ENCODE data around the gene GRAMD4. TPM values are rescaled to one million over a fixed set of nuclear protein-coding genes. Genes with fewer than 3 reads are reported as not detected.

Gene GRAMD4
- polyA plus RNA-seq, 1 of the 3 experiments (the other 2 are of a cell fraction): 15.5 TPM

GRCh38 chr22:46663001-46663400 lies 42.8 kb downstream of the GRAMD4 start:
- Histone ChIP-seq H3F3A (replicated peaks; ENCODE audit: insufficient read depth) (no peaks in the 10 kb centered on the region), H4K20me1 (ENCODE audit: insufficient read depth) (peaks cover 5% of the 10 kb centered on the region; the same call in 1 of the 2 replicates), H3K4me1 (ENCODE audit: control insufficient read depth in 1 of 2, insufficient read depth in 2 of 2, low read depth in 1 of 2, low read length in 1 of 2) (peaks cover 0 to 53% of the 10 kb centered on the region in 2 experiments; a peak in 2 of 4 replicates), H3K27me3 (ENCODE audit: insufficient read depth) (no peaks in the 10 kb centered on the region), H3K9me3 (no peaks in the 10 kb centered on the region), H3K4me2 (no peak overlapping the region), H3K9ac (no peak overlapping the region), H3K27ac (ENCODE audit: low read depth in 2 of 2, low read length in 1 of 2) (no peak overlapping the region), H3K9me2 (no peaks in the 10 kb centered on the region), H3K79me2 (ENCODE audit: insufficient read depth) (no peaks in the 10 kb centered on the region), H3K36me3 (replicated peaks in 1 of 2; ENCODE audit: control insufficient read depth in 1 of 2, insufficient read depth in 2 of 2, low read length in 1 of 2) (peaks cover 0 to 16% of the 10 kb centered on the region in 2 experiments), H2AFZ (ENCODE audit: low read depth) (no peak overlapping the region), H3K4me3 (ENCODE audit: low read depth in 2 of 2, low read length in 1 of 2) (no peak overlapping the region)
- ChIA-PET CTCF (interaction anchor here (1.8 kb wide), 1 partner anchor 100 kb away, joined by 6 read pairs; no protein-coding TSS in a partner anchor), POLR2A (no interaction called here)
- no peak for DNase-seq
- WGBS (ENCODE audit: low lambda C conversion rate): 98% methylated on average over 8 of the region's 26 CpGs
- TF ChIP-seq YY1 (IDR thresholded peaks at IDR 0.05; ENCODE audit: low read depth) (no peak), MXI1 (IDR thresholded peaks at IDR 0.05; ENCODE audit: low read depth, low read length) (no peak), TAF1 (IDR thresholded peaks at IDR 0.05; ENCODE audit: borderline replicate concordance, low read depth, low read length) (no peak), TCF12 (IDR thresholded peaks at IDR 0.05) (no peak), SMC3 (IDR thresholded peaks at IDR 0.05; ENCODE audit: low read depth, low read length) (no peak)

- TF ChIP-seq MEF2A (IDR thresholded peaks at IDR 0.05; ENCODE audit: borderline replicate concordance, low read depth) (no peak), RCOR1 (IDR thresholded peaks at IDR 0.05; ENCODE audit: low read length) (no peak)
- Histone ChIP-seq H3K9me2 (no peaks in the 10 kb centered on the region), H3K27me3 (ENCODE audit: insufficient read depth) (no peaks in the 10 kb centered on the region), H2AFZ (ENCODE audit: low read depth) (no peak overlapping the region), H3K4me3 (ENCODE audit: low read depth in 2 of 2, low read length in 1 of 2) (no peak overlapping the region), H3K9ac (no peak overlapping the region), H3K4me2 (no peak overlapping the region), H3F3A (replicated peaks; ENCODE audit: insufficient read depth) (no peaks in the 10 kb centered on the region), H3K27ac (ENCODE audit: low read depth in 2 of 2, low read length in 1 of 2) (no peak overlapping the region), H3K9me3 (no peaks in the 10 kb centered on the region), H4K20me1 (ENCODE audit: insufficient read depth) (peaks cover 5% of the 10 kb centered on the region; the same call in 1 of the 2 replicates), H3K79me2 (ENCODE audit: insufficient read depth) (no peaks in the 10 kb centered on the region), H3K4me1 (ENCODE audit: control insufficient read depth in 1 of 2, insufficient read depth in 2 of 2, low read depth in 1 of 2, low read length in 1 of 2) (peaks cover 0 to 50% of the 10 kb centered on the region in 2 experiments; a peak in 2 of 4 replicates), H3K36me3 (replicated peaks in 1 of 2; ENCODE audit: control insufficient read depth in 1 of 2, insufficient read depth in 2 of 2, low read length in 1 of 2) (peaks cover 0 to 19% of the 10 kb centered on the region in 2 experiments)
- ChIA-PET CTCF (interaction anchor here (0.5 to 1.8 kb wide), 2 partner anchors 95 to 100 kb away, joined by 3 to 6 read pairs; no protein-coding TSS in a partner anchor), POLR2A (no interaction called here)
- 87% methylated on average over 22 of the region's 28 CpGs for WGBS (ENCODE audit: low lambda C conversion rate)
- DNase-seq: no peak
These were observed 43.4 kb downstream of the GRAMD4 start for GRCh38 chr22:46663436-46664100.

GRCh38 chr22:46664301-46664855 lies 44.2 kb downstream of the GRAMD4 start:
- H3K4me1 ChIP-seq (ENCODE audit: control insufficient read depth in 1 of 2, insufficient read depth in 2 of 2, low read depth in 1 of 2, low read length in 1 of 2): peaks cover 0 to 45% of the 10 kb centered on the region in 2 experiments; a peak in 2 of 4 replicates
- H2AFZ ChIP-seq (ENCODE audit: low read depth): no peak overlapping the region
- ChIA-PET POLR2A (no interaction called here), CTCF (interaction anchor here (0.5 to 2.0 kb wide), 3 partner anchors 94 to 101 kb away, joined by 3 to 19 read pairs (median 3); no protein-coding TSS in a partner anchor)
- H3K27me3 ChIP-seq (ENCODE audit: insufficient read depth): no peaks in the 10 kb centered on the region
- H3K27ac ChIP-seq (ENCODE audit: low read depth in 2 of 2, low read length in 1 of 2): no peak overlapping the region
- no peaks in the 10 kb centered on the region for H3K9me2 ChIP-seq
- no peak for DNase-seq
- no peaks in the 10 kb centered on the region for H3K9me3 ChIP-seq
- no peaks in the 10 kb centered on the region for H3F3A ChIP-seq (replicated peaks; ENCODE audit: insufficient read depth)
- H3K4me3 ChIP-seq (ENCODE audit: low read depth in 2 of 2, low read length in 1 of 2): no peak overlapping the region
- WGBS (ENCODE audit: low lambda C conversion rate): 80% methylated on average over 1 of the region's 13 CpGs
- H3K36me3 ChIP-seq (replicated peaks in 1 of 2; ENCODE audit: control insufficient read depth in 1 of 2, insufficient read depth in 2 of 2, low read length in 1 of 2): peaks cover 0 to 19% of the 10 kb centered on the region in 2 experiments
- peaks cover 5% of the 10 kb centered on the region; the same call in 1 of the 2 replicates for H4K20me1 ChIP-seq (ENCODE audit: insufficient read depth)
- no peak overlapping the region for H3K9ac ChIP-seq
- no peaks in the 10 kb centered on the region for H3K79me2 ChIP-seq (ENCODE audit: insufficient read depth)
- no peak overlapping the region for H3K4me2 ChIP-seq
- no peak for TF ChIP-seq USF1 (IDR thresholded peaks at IDR 0.05; ENCODE audit: borderline replicate concordance, low read depth)
- no peak for TF ChIP-seq EZH2phosphoT487 (IDR thresholded peaks at IDR 0.05; ENCODE audit: borderline replicate concordance, low read depth)
- no peak for TF ChIP-seq NFIC (IDR thresholded peaks at IDR 0.05; ENCODE audit: borderline replicate concordance)
- no peak for TF ChIP-seq POLR2AphosphoS5 (IDR thresholded peaks at IDR 0.05; ENCODE audit: low read depth, low read length)
- TF ChIP-seq FOXJ3 (CRISPR knock-in tag; IDR thresholded peaks at IDR 0.05): no peak
- TF ChIP-seq YY1 (IDR thresholded peaks at IDR 0.05; ENCODE audit: low read depth): no peak
- no peak for TF ChIP-seq FOSL2 (IDR thresholded peaks at IDR 0.05; ENCODE audit: borderline replicate concordance, low read depth)
- TF ChIP-seq RCOR1 (IDR thresholded peaks at IDR 0.05; ENCODE audit: low read length): no peak
- no peak for TF ChIP-seq GABPA (IDR thresholded peaks at IDR 0.05; ENCODE audit: low read depth)
- TF ChIP-seq ZBTB33 (IDR thresholded peaks at IDR 0.05; ENCODE audit: borderline replicate concordance, low read depth): no peak
- no peak for TF ChIP-seq NRF1 (IDR thresholded peaks at IDR 0.05; ENCODE audit: low read depth, low read length)
- no peak for TF ChIP-seq RFX5 (IDR thresholded peaks at IDR 0.05; ENCODE audit: low read length)
- TF ChIP-seq RXRA (IDR thresholded peaks at IDR 0.05; ENCODE audit: borderline replicate concordance, low read depth): no peak

Measured in SK-N-SH (cell line).